ENCODE data around the gene RIPOR3. TPM values are rescaled to one million over a fixed set of nuclear protein-coding genes. Genes with fewer than 3 reads are reported as not detected.
A peak's percentile ranks its signal among the peaks of the same experiment; 100 is the strongest.

The RIPOR3 gene
- total RNA-seq, 1 donor from 2014 or later: 0.31 TPM

DNA sequence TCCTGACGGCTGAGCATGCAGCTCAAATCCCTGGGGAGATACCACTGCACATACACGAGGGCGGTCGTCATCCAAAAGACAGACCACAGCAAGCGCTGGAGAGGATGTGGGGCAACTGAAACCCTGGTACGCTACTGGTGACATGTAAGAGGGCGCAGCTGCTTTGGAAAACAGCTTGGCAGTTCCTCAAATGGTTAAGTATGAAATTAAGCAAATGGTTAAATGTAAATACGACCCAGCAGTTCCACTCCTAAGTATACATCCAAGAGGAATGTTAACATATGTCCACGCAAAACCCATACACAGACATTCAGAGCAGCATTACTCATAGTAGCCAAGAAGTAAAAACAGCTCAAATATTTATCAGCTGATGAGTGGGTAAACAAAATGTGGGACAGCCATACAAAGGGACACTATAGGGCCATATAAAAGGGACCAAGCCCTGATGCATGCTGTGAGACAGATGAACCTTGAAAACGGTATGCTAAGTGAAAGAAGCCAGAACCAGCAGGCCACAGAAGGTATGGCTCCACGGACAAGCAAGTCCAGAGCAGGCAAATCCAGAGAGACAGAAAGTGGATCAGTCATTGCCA, 38.5 kb downstream of the RIPOR3 start:
- TF ChIP-seq, protein P1, sequence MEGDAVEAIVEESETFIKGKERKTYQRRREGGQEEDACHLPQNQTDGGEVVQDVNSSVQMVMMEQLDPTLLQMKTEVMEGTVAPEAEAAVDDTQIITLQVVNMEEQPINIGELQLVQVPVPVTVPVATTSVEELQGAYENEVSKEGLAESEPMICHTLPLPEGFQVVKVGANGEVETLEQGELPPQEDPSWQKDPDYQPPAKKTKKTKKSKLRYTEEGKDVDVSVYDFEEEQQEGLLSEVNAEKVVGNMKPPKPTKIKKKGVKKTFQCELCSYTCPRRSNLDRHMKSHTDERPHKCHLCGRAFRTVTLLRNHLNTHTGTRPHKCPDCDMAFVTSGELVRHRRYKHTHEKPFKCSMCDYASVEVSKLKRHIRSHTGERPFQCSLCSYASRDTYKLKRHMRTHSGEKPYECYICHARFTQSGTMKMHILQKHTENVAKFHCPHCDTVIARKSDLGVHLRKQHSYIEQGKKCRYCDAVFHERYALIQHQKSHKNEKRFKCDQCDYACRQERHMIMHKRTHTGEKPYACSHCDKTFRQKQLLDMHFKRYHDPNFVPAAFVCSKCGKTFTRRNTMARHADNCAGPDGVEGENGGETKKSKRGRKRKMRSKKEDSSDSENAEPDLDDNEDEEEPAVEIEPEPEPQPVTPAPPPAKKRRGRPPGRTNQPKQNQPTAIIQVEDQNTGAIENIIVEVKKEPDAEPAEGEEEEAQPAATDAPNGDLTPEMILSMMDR (IDR thresholded peaks at IDR 0.05; ENCODE audit: unreplicated experiment): no peak
- Mint-ChIP-seq H3K4me3 (ENCODE audit: low read depth) (no peak overlapping the region), H3K27me3 (no peaks in the 10 kb centered on the region), H3K27ac (no peak overlapping the region), H3K36me3 (ENCODE audit: insufficient read depth) (no peaks in the 10 kb centered on the region), H3K9me3 (ENCODE audit: low read depth) (no peaks in the 10 kb centered on the region), H3K4me1 (ENCODE audit: low read depth) (no peaks in the 10 kb centered on the region)
- DNase-seq (ENCODE audit: low spot score, unreplicated experiment): no peak

DNA sequence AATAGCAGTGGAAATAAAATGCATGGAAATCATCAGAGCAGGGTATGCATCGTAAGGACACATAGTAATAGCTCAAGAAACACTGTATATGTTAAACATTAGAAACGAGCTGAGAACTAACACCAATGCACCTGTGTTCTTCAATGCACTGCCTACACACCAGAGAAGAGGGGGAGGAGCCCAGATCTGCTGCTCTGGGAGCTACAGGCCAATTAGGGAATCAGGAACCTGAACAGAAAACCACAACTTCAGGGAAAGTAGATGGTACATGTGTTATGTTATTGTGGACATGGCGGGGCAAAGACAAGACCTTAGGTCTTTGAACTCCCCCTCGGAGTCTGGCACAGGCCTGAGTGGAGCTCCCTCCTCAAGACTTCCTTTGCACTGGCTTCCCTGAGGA, 39.7 kb downstream of the RIPOR3 start:
- DNase-seq (ENCODE audit: low spot score, unreplicated experiment): no peak
- TF ChIP-seq, protein P1 (IDR thresholded peaks at IDR 0.05; ENCODE audit: unreplicated experiment): no peak
- Mint-ChIP-seq H3K4me1 (ENCODE audit: low read depth) (no peaks in the 10 kb centered on the region), H3K4me3 (ENCODE audit: low read depth) (no peak overlapping the region), H3K9me3 (ENCODE audit: low read depth) (no peaks in the 10 kb centered on the region), H3K36me3 (ENCODE audit: insufficient read depth) (no peaks in the 10 kb centered on the region), H3K27me3 (no peaks in the 10 kb centered on the region), H3K27ac (no peak overlapping the region)

DNA sequence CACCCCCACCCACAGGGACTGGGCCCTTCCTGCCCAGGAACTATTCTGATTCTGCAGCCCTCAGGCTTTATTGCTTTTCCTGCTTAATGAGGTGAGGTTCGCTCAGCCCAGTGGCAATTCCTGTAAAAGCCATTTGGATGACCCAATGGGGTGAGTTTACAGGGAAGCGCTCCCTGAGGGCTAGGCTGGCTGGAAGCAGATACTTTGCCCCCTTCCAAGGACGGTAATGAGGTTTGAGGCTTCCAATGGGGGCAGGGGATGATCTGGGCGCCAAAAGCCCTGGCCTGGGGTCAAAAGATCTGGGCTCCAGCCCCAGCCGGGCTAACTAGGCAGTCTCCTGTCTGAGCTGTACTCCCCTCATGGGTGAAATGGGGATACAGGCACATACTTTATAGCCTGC, 41.8 kb downstream of the RIPOR3 start:
- Mint-ChIP-seq H3K9me3 (ENCODE audit: low read depth) (no peaks in the 10 kb centered on the region), H3K36me3 (ENCODE audit: insufficient read depth) (no peaks in the 10 kb centered on the region), H3K4me1 (ENCODE audit: low read depth) (peaks cover 7% of the 10 kb centered on the region), H3K27me3 (no peaks in the 10 kb centered on the region), H3K27ac (no peak overlapping the region), H3K4me3 (ENCODE audit: low read depth) (no peak overlapping the region)
- DNase-seq (ENCODE audit: low spot score, unreplicated experiment): no peak
- TF ChIP-seq, protein P1 (IDR thresholded peaks at IDR 0.05; ENCODE audit: unreplicated experiment): no peak

DNA sequence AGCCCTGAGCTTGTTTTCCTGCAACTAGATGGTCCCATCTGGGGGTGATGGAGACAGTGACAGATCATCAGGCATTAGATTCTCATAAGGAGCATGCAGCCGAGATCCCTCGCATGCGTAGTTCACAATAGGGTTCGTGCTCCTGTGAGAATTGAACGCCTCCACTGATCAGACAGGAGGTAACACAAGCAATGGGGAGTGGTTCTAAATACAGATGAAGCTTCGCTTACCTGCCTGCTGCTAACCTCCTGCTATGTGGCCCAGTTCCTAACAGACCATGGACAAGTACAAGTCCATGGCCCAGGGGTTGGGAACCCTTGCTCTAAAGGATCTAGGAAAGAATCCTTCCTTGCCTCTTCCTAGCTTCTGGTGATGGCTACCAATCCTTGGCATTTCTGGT, 42.7 kb downstream of the RIPOR3 start:
- DNase-seq (ENCODE audit: low spot score, unreplicated experiment): no peak
- peaks cover 7% of the 10 kb centered on the region for H3K4me1 Mint-ChIP-seq (ENCODE audit: low read depth)
- H3K4me3 Mint-ChIP-seq (ENCODE audit: low read depth): no peak overlapping the region
- no peaks in the 10 kb centered on the region for H3K36me3 Mint-ChIP-seq (ENCODE audit: insufficient read depth)
- H3K9me3 Mint-ChIP-seq (ENCODE audit: low read depth): no peaks in the 10 kb centered on the region
- TF ChIP-seq, protein P1 (IDR thresholded peaks at IDR 0.05; ENCODE audit: unreplicated experiment): no peak
- no peaks in the 10 kb centered on the region for H3K27me3 Mint-ChIP-seq
- no peak overlapping the region for H3K27ac Mint-ChIP-seq

DNA sequence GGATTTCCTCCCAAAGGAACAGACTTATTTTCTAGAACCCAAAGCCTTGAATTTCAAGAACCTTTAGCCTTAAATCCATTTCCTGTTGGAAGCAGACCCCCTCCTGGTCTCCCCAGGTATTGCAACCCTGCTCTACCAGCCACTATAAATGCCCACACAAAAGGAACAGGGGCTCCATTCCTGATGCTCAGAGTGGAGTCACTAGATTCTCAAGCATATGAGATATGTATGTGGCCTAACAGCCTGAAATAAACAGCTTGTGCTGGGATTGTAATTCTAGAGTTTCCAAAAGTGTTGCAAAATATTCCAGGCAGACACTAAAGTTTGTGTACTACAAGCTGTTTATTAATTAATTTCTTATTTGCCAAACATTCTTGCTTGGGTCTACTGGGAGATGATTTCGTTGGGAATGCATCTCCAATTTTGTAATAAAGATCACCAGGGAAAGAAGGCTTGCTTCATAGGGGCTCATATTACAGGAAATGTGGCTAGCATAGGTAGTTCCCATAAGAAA, 44.8 kb downstream of the RIPOR3 start:
- DNase-seq (ENCODE audit: low spot score, unreplicated experiment): no peak
- no peak overlapping the region for H3K27ac Mint-ChIP-seq
- H3K9me3 Mint-ChIP-seq (ENCODE audit: low read depth): no peaks in the 10 kb centered on the region
- no peak overlapping the region for H3K4me3 Mint-ChIP-seq (ENCODE audit: low read depth)
- H3K27me3 Mint-ChIP-seq: no peaks in the 10 kb centered on the region
- TF ChIP-seq, protein P1 (IDR thresholded peaks at IDR 0.05; ENCODE audit: unreplicated experiment): peak; percentile 10
- no peaks in the 10 kb centered on the region for H3K36me3 Mint-ChIP-seq (ENCODE audit: insufficient read depth)
- peaks cover 15% of the 10 kb centered on the region for H3K4me1 Mint-ChIP-seq (ENCODE audit: low read depth)

Measured in progenitor cell of endocrine pancreas (in vitro differentiated cells).